G401.6 (cell line): ENCODE measurements around the gene CASR.

ENCODE experiments used
- FAIRE-seq: peaks from 2 replicates; lab custom pipeline; 2012; peaks lifted over from hg19 to GRCh38; lab: Jason Lieb, UNC

Gene CASR

GRCh38 chr3:122307094-122307687, 123.7 kb downstream of the CASR start:
- no peak for FAIRE-seq

- FAIRE-seq = no peak
Observed at GRCh38 chr3:122307976-122308375, 124.5 kb downstream of the CASR start.

DNA sequence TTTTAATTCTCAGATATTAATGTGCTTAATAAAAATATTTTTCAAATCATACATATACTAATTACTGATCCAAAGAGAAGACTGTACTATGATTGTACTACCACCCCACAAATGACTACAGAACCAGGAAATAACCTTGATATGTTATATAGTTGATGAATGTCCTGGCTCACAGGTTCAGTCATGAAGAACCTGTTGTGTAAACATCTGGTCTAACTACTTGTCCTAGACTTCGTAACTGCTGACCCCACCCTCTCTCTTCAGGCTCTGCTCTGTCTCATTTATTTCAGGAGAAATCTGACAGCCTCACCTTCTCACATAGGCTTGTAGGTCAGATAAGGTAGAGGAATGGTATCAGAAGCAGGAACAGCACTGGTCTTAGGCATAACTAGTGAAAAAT, 126.9 kb downstream of the CASR start:
- no peak for FAIRE-seq

GRCh38 chr3:122312826-122313225, 129.4 kb downstream of the CASR start:
- no peak for FAIRE-seq

GRCh38 chr3:122313281-122313680, 129.8 kb downstream of the CASR start:
- FAIRE-seq = no peak

- no peak for FAIRE-seq
Observed at GRCh38 chr3:122314228-122314876, 130.9 kb downstream of the CASR start.

DNA sequence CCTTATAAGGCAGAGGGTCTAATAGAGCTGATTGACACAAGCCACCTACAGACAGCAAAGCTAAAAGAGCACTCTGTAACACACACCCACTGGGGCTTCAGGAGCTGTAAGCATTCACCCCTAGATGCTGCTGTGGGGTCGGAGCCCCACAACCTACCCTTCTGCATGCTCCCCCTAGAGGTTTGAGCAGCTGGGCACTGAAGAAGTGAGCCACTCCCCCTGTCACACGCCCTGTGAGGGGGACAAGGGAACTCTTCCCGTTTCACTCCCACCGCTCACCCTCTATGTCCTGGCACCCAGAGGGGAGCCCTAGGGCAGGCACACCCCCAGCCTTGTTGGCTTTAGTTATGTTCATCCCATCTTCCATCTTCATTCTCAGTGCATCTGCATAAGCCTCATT, 132.2 kb downstream of the CASR start:
- no peak for FAIRE-seq

- FAIRE-seq = no peak
Observed at GRCh38 chr3:122316368-122316767, 132.9 kb downstream of the CASR start.

DNA sequence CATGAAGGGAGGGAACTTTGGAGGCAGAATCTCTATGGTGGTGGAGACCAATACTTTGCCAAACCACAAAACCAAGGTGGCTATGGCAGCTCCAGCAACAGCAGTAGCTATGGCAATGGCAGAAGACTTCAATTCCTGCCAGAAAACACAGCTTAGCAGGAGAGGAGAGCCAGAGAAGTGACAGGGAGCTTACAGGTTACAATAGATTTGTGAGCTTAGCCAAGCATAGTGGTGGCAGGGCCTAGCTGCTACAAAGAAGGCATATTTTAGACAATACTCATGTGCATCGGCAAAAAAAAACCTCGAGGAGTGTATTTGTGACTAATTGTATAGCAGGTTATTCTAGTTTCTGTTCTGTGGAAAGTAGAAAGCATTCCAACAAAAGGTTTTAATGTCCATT, 135.2 kb downstream of the CASR start:
- FAIRE-seq = no peak

DNA sequence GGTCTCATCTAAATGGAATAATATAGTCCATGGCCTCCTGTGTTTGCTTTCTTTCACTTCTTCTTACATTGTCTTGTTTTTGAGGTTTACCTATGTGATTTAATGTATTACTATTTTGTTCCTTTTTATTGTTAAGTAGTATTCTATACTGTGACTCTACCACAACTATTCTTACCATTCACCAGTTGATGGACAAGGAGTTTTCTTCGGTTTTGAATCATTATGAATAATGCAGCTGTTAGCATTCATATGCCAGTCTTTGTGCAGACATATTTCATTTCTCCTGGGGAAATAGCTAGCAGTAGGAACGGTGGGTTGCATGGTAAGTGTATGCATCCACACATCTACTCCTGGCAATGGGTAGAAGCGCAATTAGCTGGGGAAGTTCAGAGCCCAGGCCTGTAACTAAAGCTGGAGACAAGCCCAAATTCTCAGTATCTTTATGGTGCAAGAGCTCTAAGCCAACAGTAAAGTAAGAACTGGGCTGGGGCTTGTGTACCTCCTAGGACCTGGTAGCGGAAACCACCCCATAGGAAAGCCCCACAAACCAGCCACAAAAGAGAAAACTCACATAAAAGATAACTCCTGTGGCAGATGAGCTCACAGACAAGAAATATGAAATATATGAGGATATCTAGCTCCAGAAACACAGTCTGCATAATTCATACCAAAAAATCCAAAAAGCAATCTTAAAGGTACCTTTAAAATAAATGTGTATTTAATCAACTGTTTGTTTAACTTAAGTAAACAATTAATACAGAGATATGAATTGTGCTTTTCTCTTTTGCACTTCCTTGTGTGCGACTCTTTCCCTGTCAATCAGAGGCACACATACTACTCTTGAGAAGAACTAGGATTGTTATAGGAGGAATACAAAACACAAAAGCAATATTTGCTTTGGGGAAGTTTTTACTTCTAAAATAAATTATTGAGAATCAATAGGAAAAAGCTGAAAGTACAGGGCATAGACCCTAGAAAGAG, 138.9 kb downstream of the CASR start:
- no peak for FAIRE-seq

- FAIRE-seq = no peak
Observed at GRCh38 chr3:122324871-122325323, 141.4 kb downstream of the CASR start, which contains the start of gene CSTA. Gene CSTA, plus strand, starts transcription at chr3:122325248. Its CDS starts 45 bp downstream, at chr3:122325293.

GRCh38 chr3:122325769-122326168, 142.3 kb downstream of the CASR start:
- FAIRE-seq = no peak

GRCh38 chr3:122331886-122332285, 148.4 kb downstream of the CASR start:
- no peak for FAIRE-seq

GRCh38 chr3:122332551-122332950, 149.1 kb downstream of the CASR start:
- no peak for FAIRE-seq
